Neural cell (in vitro differentiated cells): ENCODE data around the gene TPMT. TPM values are rescaled to one million over a fixed set of nuclear protein-coding genes. Genes with fewer than 3 reads are reported as not detected.

ENCODE experiments used
- H2AFZ ChIP-seq: fragments of 200-600, 300-800 bp; sonication (generic), shearing (Covaris generic); 2 replicates; pipeline ENCODE4 v1.6.0; 2014; ENCODE audit warnings: low read depth, mild to moderate bottlenecking, antibody characterized with exemption, low read length, moderate library complexity
- H3F3A ChIP-seq: fragments of 200-600 bp; shearing (Covaris generic); 2 replicates; pipeline ENCODE4 v1.6.1; 2016; ENCODE audit warnings: mild to moderate bottlenecking, moderate library complexity, mixed read lengths, antibody characterized with exemption, low read length; ENCODE audit not compliant: insufficient read depth, poor library complexity, severe bottlenecking
- H3K27ac ChIP-seq: fragments of 200-600, 300-800 bp; sonication (generic), shearing (Covaris generic); 2 replicates; pipeline ENCODE4 v1.5.1; 2014; ENCODE audit warnings: mild to moderate bottlenecking, low read length, moderate library complexity
- H3K27me3 ChIP-seq: fragments of 300-800, 200-600 bp; sonication (generic), shearing (Covaris generic); 2 replicates; pipeline ENCODE4 v1.6.0; 2014; ENCODE audit warnings: mild to moderate bottlenecking, low read depth, low read length, moderate library complexity; ENCODE audit not compliant: insufficient read depth
- H3K36me3 ChIP-seq: fragments of 300-800, 200-600 bp; sonication (generic), shearing (Covaris generic); 2 replicates; pipeline ENCODE4 v1.5.1; 2014; ENCODE audit warnings: mild to moderate bottlenecking, antibody characterized with exemption, low read length, moderate library complexity; ENCODE audit not compliant: insufficient read depth
- H3K4me2 ChIP-seq: fragments of 300-800, 200-600 bp; sonication (generic), shearing (Covaris generic); 2 replicates; pipeline ENCODE4 v1.6.0; 2014; ENCODE audit warnings: mild to moderate bottlenecking, low read length
- H3K4me3 ChIP-seq: fragments of 300-800, 200-600 bp; sonication (generic), shearing (Covaris generic); 2 replicates; pipeline ENCODE4 v1.5.1; 2014; ENCODE audit warnings: mild to moderate bottlenecking, low read length, moderate library complexity
- H3K79me2 ChIP-seq: fragments of 200-600 bp; shearing (Covaris generic); replicated peaks from 2 replicates; pipeline ENCODE4 v1.6.0; 2014; ENCODE audit warnings: mild to moderate bottlenecking, low read length, moderate library complexity; ENCODE audit not compliant: insufficient read depth
- H3K9ac ChIP-seq: fragments of 300-800, 200-600 bp; sonication (generic), shearing (Covaris generic); 2 replicates; pipeline ENCODE4 v1.6.1; 2016; ENCODE audit warnings: mild to moderate bottlenecking, low read length, mixed read lengths
- H3K9me2 ChIP-seq: fragments of 200-600 bp; shearing (Covaris generic); 2 replicates; pipeline ENCODE4 v1.6.1; 2016; ENCODE audit warnings: mild to moderate bottlenecking, low read length, mixed read lengths; ENCODE audit not compliant: insufficient read depth
- H3K9me3 ChIP-seq: fragments of 200-600, 300-800 bp; sonication (generic), shearing (Covaris generic); 2 replicates; pipeline ENCODE4 v1.6.1; 2016; ENCODE audit warnings: mild to moderate bottlenecking, mixed run types, low read length, moderate library complexity, mixed read lengths
- H4K20me1 ChIP-seq: fragments of 200-600 bp; shearing (Covaris generic); 2 replicates; pipeline ENCODE4 v1.6.1; 2016; ENCODE audit warnings: mild to moderate bottlenecking, mixed run types; ENCODE audit not compliant: insufficient read depth
- EP300 ChIP-seq: fragments of 450-650 bp; conservative IDR thresholded peaks from 2 replicates; pipeline ENCODE4 v1.6.1; 2014; ENCODE audit warnings: antibody characterized with exemption, mild to moderate bottlenecking, moderate library complexity; ENCODE audit not compliant: poor library complexity, severe bottlenecking
- EZH2 ChIP-seq: fragments of 200-600, 300-800 bp; shearing (Covaris generic), sonication (generic); IDR thresholded peaks from 2 replicates; pipeline ENCODE4 v1.6.1; 2014; ENCODE audit warnings: antibody characterized with exemption, low read length, borderline replicate concordance, mild to moderate bottlenecking; ENCODE audit not compliant: insufficient read depth, poor library complexity, severe bottlenecking
- MXI1 ChIP-seq: fragments of 450-650 bp; conservative IDR thresholded peaks from 2 replicates; pipeline ENCODE4 v1.6.1; 2014; ENCODE audit warnings: antibody characterized with exemption, mild to moderate bottlenecking; ENCODE audit not compliant: poor library complexity, severe bottlenecking
- POLR2AphosphoS5 ChIP-seq: IDR thresholded peaks from 2 replicates; pipeline ENCODE4 v1.6.1; 2012
- RAD21 ChIP-seq: fragments of 450-650 bp; conservative IDR thresholded peaks from 2 replicates; pipeline ENCODE4 v1.6.1; 2014; ENCODE audit warnings: antibody characterized with exemption, mild to moderate bottlenecking, moderate library complexity
- SMC3 ChIP-seq: fragments of 450-650 bp; conservative IDR thresholded peaks from 2 replicates; pipeline ENCODE4 v1.6.1; 2014; ENCODE audit warnings: antibody characterized with exemption, mild to moderate bottlenecking, moderate library complexity; ENCODE audit not compliant: poor library complexity
- TAF1 ChIP-seq: IDR thresholded peaks from 2 replicates; pipeline ENCODE4 v1.6.1; 2012; ENCODE audit warnings: low read depth
- polyA plus RNA-seq: library from polyadenylated mRNA; depleted of rRNA; stranded (reverse); fragments of >200 nt; gene quantifications from 2 replicates; pipeline ENCODE4 v1.2.3, GENCODE V29; 2014
- TF ChIP-seq, protein P1 (sequence below): IDR thresholded peaks from 2 replicates; pipeline ENCODE4 v1.6.1; 2012; ENCODE audit warnings: borderline replicate concordance
- TF ChIP-seq, protein P2 (sequence below): fragments of 450-650 bp; IDR thresholded peaks from 2 replicates; pipeline ENCODE4 v1.5.1; 2014; ENCODE audit warnings: antibody characterized with exemption, mild to moderate bottlenecking, moderate library complexity; ENCODE audit not compliant: poor library complexity, severe bottlenecking

Gene TPMT
- polyA plus RNA-seq, 1 donor from 2014 or later, result 5.7 TPM

DNA sequence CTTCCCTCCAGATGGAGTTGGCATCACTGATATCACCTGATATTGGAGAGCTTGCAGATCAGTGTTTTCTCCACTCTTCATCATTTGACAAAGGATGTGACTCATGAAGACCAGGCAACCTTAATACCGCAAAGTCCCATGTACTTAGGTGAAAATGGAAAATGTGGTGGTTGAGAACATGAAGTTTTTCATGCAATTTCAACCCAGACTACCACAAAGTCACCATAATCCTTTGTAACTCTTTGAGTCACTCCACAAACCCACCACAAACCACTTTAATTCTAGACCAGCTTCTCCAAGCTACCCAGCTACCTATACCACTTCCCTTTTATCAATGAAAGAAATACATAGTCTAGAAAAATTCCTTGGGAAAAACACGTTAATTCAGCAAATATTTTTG is 39.5 kb downstream of the TPMT start:
- no peaks in the 10 kb centered on the region for H4K20me1 ChIP-seq
- H3F3A ChIP-seq, result no peaks in the 10 kb centered on the region
- no peaks in the 10 kb centered on the region for H3K9me2 ChIP-seq
- H3K4me3 ChIP-seq, result no peak overlapping the region
- H3K79me2 ChIP-seq, result no peaks in the 10 kb centered on the region
- no peak overlapping the region for H2AFZ ChIP-seq
- no peaks in the 10 kb centered on the region for H3K9me3 ChIP-seq
- no peak overlapping the region for H3K27ac ChIP-seq
- no peaks in the 10 kb centered on the region for H3K36me3 ChIP-seq
- TF ChIP-seq SMC3 (no peak), MXI1 (no peak), EP300 (no peak), POLR2AphosphoS5 (no peak), TAF1 (no peak), RAD21 (no peak), EZH2 (no peak)
- TF ChIP-seq, protein P1, sequence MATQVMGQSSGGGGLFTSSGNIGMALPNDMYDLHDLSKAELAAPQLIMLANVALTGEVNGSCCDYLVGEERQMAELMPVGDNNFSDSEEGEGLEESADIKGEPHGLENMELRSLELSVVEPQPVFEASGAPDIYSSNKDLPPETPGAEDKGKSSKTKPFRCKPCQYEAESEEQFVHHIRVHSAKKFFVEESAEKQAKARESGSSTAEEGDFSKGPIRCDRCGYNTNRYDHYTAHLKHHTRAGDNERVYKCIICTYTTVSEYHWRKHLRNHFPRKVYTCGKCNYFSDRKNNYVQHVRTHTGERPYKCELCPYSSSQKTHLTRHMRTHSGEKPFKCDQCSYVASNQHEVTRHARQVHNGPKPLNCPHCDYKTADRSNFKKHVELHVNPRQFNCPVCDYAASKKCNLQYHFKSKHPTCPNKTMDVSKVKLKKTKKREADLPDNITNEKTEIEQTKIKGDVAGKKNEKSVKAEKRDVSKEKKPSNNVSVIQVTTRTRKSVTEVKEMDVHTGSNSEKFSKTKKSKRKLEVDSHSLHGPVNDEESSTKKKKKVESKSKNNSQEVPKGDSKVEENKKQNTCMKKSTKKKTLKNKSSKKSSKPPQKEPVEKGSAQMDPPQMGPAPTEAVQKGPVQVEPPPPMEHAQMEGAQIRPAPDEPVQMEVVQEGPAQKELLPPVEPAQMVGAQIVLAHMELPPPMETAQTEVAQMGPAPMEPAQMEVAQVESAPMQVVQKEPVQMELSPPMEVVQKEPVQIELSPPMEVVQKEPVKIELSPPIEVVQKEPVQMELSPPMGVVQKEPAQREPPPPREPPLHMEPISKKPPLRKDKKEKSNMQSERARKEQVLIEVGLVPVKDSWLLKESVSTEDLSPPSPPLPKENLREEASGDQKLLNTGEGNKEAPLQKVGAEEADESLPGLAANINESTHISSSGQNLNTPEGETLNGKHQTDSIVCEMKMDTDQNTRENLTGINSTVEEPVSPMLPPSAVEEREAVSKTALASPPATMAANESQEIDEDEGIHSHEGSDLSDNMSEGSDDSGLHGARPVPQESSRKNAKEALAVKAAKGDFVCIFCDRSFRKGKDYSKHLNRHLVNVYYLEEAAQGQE, result no peak
- TF ChIP-seq, protein P2, sequence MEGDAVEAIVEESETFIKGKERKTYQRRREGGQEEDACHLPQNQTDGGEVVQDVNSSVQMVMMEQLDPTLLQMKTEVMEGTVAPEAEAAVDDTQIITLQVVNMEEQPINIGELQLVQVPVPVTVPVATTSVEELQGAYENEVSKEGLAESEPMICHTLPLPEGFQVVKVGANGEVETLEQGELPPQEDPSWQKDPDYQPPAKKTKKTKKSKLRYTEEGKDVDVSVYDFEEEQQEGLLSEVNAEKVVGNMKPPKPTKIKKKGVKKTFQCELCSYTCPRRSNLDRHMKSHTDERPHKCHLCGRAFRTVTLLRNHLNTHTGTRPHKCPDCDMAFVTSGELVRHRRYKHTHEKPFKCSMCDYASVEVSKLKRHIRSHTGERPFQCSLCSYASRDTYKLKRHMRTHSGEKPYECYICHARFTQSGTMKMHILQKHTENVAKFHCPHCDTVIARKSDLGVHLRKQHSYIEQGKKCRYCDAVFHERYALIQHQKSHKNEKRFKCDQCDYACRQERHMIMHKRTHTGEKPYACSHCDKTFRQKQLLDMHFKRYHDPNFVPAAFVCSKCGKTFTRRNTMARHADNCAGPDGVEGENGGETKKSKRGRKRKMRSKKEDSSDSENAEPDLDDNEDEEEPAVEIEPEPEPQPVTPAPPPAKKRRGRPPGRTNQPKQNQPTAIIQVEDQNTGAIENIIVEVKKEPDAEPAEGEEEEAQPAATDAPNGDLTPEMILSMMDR, result no peak
- no peak overlapping the region for H3K4me2 ChIP-seq
- no peak overlapping the region for H3K9ac ChIP-seq
- H3K27me3 ChIP-seq, result no peaks in the 10 kb centered on the region

DNA sequence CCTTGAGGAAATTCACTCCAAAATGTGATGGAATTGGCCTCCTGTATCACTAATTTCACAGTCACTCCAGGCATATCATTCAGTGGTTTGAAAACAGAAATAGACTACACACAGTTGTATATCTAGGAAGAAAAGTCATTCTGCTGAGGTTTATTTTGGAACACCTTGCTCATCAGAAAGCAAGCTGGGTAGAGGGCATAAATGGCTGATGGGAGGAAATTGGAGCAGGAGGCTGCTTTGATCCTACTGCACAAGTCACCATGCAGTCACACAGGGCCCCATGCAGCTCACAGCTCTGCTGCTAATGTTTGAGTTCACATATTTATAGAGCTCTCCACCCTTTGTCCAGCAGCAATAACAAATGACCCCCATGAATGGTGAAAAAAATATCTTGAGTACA is 44.7 kb downstream of the TPMT start:
- no peak overlapping the region for H3K4me3 ChIP-seq
- no peaks in the 10 kb centered on the region for H3K27me3 ChIP-seq
- no peaks in the 10 kb centered on the region for H3K9me3 ChIP-seq
- no peak overlapping the region for H3K9ac ChIP-seq
- H3F3A ChIP-seq, result no peaks in the 10 kb centered on the region
- H2AFZ ChIP-seq, result no peak overlapping the region
- H3K9me2 ChIP-seq, result no peaks in the 10 kb centered on the region
- H3K36me3 ChIP-seq, result no peaks in the 10 kb centered on the region
- H3K4me2 ChIP-seq, result no peak overlapping the region
- H4K20me1 ChIP-seq, result no peaks in the 10 kb centered on the region
- no peaks in the 10 kb centered on the region for H3K79me2 ChIP-seq
- H3K27ac ChIP-seq, result no peak overlapping the region
- no peak for TF ChIP-seq TAF1
- TF ChIP-seq EZH2, result no peak
- TF ChIP-seq, protein P2, result no peak
- TF ChIP-seq, protein P1, result no peak
- TF ChIP-seq SMC3, result no peak
- no peak for TF ChIP-seq RAD21
- no peak for TF ChIP-seq EP300
- TF ChIP-seq POLR2AphosphoS5, result no peak
- no peak for TF ChIP-seq MXI1
